GM12874 (cell line): ENCODE measurements around the gene PUS1.

Source experiments
- TF ChIP-seq, protein P1 (sequence below): IDR thresholded peaks from 2 replicates; pipeline ENCODE4 v1.5.1; 2011; ENCODE audit warnings: low read depth, mild to moderate bottlenecking, control low read depth, low read length, moderate library complexity; ENCODE audit not compliant: insufficient read depth

Gene PUS1

GRCh38 chr12:131916306-131917138, 12.6 kb upstream of the PUS1 start:
- TF ChIP-seq, protein P1, sequence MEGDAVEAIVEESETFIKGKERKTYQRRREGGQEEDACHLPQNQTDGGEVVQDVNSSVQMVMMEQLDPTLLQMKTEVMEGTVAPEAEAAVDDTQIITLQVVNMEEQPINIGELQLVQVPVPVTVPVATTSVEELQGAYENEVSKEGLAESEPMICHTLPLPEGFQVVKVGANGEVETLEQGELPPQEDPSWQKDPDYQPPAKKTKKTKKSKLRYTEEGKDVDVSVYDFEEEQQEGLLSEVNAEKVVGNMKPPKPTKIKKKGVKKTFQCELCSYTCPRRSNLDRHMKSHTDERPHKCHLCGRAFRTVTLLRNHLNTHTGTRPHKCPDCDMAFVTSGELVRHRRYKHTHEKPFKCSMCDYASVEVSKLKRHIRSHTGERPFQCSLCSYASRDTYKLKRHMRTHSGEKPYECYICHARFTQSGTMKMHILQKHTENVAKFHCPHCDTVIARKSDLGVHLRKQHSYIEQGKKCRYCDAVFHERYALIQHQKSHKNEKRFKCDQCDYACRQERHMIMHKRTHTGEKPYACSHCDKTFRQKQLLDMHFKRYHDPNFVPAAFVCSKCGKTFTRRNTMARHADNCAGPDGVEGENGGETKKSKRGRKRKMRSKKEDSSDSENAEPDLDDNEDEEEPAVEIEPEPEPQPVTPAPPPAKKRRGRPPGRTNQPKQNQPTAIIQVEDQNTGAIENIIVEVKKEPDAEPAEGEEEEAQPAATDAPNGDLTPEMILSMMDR = 0 out of 2 replicates have a peak, but pooled peaks have one; percentile 5

DNA sequence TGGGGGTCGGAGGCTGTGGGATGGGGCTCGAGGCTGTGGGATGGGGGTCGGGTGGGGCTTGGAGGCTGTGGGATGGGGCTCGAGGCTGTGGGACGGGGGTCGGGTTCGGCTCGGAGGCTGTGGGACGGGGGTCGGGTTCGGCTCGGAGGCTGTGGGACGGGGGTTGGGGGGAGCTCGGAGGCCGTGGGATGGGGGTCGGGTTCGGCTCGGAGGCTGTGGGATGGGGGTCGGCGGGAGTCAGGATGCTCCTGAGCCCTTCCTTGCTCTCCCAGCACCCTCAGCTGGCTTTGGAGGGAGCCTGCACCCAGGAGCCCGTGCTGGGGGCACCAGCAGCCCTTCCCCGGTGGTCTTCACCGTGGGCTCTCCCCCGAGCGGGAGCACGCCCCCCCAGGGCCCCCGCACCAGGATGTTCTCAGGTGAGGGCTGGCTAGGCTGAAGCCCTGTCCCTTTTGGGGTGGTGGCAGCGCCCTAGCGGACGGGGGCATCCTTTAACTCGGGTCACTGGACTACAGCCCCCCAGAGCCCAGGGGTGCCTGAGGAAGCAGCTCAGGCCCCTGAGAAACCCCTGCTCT, 11.9 kb upstream of the PUS1 start:
- TF ChIP-seq, protein P1 = no peak

GRCh38 chr12:131917711-131918306, 11.3 kb upstream of the PUS1 start:
- TF ChIP-seq, protein P1 = no peak

GRCh38 chr12:131918311-131919050, 10.6 kb upstream of the PUS1 start:
- TF ChIP-seq, protein P1 = no peak

GRCh38 chr12:131919051-131919347, 10.1 kb upstream of the PUS1 start:
- TF ChIP-seq, protein P1 = no peak

DNA sequence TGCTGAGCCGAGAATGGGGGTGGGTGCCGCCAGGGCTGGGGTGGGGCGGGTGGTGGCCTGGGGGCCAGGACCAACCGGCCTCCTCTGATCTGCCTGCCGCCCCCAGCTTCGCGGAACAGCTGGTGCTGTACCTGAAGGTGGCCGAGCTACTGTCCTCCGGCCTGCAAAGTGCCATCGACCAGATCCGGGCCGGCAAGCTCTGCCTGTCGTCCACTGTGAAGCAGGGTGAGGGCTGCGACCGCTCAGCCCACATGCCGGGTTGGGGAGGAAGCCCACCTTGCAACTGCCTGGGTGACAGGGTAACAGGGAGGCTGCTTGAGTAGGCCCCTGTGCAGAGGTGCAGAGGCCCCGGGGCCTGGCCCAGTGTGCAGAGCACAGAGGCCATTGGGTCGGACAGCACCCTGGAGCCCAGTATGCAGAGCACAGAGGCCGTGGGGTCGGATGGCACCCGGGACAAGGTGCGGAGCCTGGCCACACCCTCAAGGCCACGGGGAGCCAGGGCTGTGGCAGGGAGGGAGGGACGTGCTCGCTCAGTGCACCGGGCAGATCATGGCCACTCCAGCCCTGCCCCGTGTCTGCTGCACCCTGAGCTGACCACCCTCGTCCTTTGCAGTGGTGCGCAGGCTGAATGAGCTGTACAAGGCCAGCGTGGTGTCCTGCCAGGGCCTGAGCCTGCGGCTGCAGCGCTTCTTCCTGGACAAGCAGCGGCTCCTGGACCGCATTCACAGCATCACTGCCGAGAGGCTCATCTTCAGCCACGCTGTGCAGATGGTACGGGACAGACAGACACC, 9.5 kb upstream of the PUS1 start:
- TF ChIP-seq, protein P1 = no peak
